Peyer's patch (tissue), 4 donors: ENCODE measurements around the gene TRIM63.

Experiments
- POLR2A ChIP-seq, 2 donors: fragments of 450-650 bp; IDR thresholded peaks; one replicate each; pipeline ENCODE4 v1.5.1; 2017; ENCODE audit warnings: antibody characterized with exemption in 2 of 2, mild to moderate bottlenecking in 2 of 2, moderate library complexity in 2 of 2
- TF ChIP-seq, protein P1 (sequence below), 6 experiments: fragments of 450-650 bp in 4 of 6; fragments of 200-600 bp in 2 of 6; sonication (generic) in 1 of 6; IDR thresholded peaks; one replicate each; pipeline ENCODE4 v1.5.1; 2017 to 2019; ENCODE audit warnings: antibody characterized with exemption in 6 of 6, mild to moderate bottlenecking in 3 of 6, moderate library complexity in 1 of 6

DNA sequence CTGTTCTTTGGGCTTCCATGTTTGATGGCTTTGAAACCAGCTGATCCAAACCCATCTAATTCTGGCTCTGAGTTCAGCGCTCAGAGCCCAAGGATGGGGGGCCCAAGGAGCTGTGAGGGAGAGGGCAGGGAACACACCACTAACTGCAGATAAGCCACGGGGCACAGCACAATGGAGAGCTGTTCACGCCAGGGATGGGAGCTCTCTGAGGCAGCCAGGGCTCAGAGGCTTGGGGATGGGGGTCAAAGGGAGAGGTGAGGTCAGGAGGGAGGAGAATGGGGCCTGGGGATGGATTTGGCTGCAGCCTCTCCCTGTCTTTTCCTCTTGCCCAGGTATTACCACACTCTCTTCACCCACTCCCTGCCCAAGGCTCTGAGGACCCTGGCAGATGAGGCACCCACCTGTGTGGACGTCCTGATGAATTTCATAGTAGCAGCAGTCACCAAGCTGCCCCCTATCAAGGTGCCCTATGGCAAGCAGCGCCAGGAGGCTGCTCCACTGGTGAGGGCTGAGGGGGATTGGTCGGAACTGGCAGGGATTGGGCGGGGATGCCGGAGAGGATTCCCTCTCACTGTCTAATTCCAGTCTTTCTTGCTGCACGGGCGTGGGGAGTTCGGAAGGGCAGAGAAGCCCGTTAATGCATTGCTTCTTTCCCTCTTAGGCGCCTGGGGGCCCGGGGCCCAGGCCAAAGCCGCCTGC is 32.8 kb downstream of the TRIM63 start:
- TF ChIP-seq, protein P1, sequence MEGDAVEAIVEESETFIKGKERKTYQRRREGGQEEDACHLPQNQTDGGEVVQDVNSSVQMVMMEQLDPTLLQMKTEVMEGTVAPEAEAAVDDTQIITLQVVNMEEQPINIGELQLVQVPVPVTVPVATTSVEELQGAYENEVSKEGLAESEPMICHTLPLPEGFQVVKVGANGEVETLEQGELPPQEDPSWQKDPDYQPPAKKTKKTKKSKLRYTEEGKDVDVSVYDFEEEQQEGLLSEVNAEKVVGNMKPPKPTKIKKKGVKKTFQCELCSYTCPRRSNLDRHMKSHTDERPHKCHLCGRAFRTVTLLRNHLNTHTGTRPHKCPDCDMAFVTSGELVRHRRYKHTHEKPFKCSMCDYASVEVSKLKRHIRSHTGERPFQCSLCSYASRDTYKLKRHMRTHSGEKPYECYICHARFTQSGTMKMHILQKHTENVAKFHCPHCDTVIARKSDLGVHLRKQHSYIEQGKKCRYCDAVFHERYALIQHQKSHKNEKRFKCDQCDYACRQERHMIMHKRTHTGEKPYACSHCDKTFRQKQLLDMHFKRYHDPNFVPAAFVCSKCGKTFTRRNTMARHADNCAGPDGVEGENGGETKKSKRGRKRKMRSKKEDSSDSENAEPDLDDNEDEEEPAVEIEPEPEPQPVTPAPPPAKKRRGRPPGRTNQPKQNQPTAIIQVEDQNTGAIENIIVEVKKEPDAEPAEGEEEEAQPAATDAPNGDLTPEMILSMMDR (IDR thresholded peaks at IDR 0.05), result no peak
- no peak for TF ChIP-seq POLR2A (IDR thresholded peaks at IDR 0.05)
